Testis (tissue), 2 donors: ENCODE results near the gene SRRD.

Source experiments
- CTCF ChIP-seq, 3 experiments: fragments of 450-650 bp in 2 of 3; fragments of 200-600 bp in 1 of 3; sonication (generic) in 1 of 3; IDR thresholded peaks; one replicate each; pipeline ENCODE4 v1.5.1; 2016 to 2019; ENCODE audit warnings: antibody characterized with exemption in 3 of 3, mild to moderate bottlenecking in 2 of 3, moderate library complexity in 1 of 3
- POLR2A ChIP-seq: fragments of 450-650 bp; IDR thresholded peaks from one replicate; pipeline ENCODE4 v1.6.1; 2017; ENCODE audit warnings: antibody characterized with exemption, mild to moderate bottlenecking, moderate library complexity

- TF ChIP-seq CTCF (IDR thresholded peaks at IDR 0.05) (no peak), POLR2A (no peak)
These were observed 53.1 kb downstream of the SRRD start for GRCh38 chr22:26536762-26537134.
